ENCODE data around the gene RAB30. TPM values are rescaled to one million over a fixed set of nuclear protein-coding genes. Genes with fewer than 3 reads are reported as not detected.

The RAB30 gene
- total and polyA plus RNA-seq, 9 of the 15 experiments (the other 6 are each of a cell fraction or from before 2014, with no cell fraction given), result 0.29 to 1.3 (median 1.0) TPM

- ChIA-PET POLR2A (no interaction called here), CTCF (ENCODE audit: low intra/inter-chr PET ratio) (no interaction called here)
- DNase-seq (ENCODE audit: extremely low read depth in 1 of 4, low spot score in 3 of 4), result no peak
- Histone ChIP-seq H2AFZ (ENCODE audit: low read depth, low read length) (no peak overlapping the region), H3K9me1 (ENCODE audit: control insufficient read depth, insufficient read depth, low read length) (no peaks in the 10 kb centered on the region), H3K79me2 (ENCODE audit: control insufficient read depth, insufficient read depth, low read length) (no peaks in the 10 kb centered on the region), H3K4me3 (no peak overlapping the region), H3K4me2 (ENCODE audit: insufficient read depth, low read length) (no peak overlapping the region), H3K36me3 (ENCODE audit: control insufficient read depth, insufficient read depth, low read length) (no peaks in the 10 kb centered on the region), H3K4me1 (replicated peaks in 1 of 2; ENCODE audit: control insufficient read depth in 2 of 2, insufficient read depth in 2 of 2, low read length in 2 of 2) (no peaks in the 10 kb centered on the region), H3K27ac (ENCODE audit: extremely low read depth, low read depth, low read length) (no peak overlapping the region), H3K27me3 (ENCODE audit: control insufficient read depth in 2 of 2, insufficient read depth in 2 of 2, low read length in 2 of 2) (no peaks in the 10 kb centered on the region), H3K9ac (ENCODE audit: insufficient read depth in 1 of 2, low read depth in 2 of 2, low read length in 2 of 2) (no peak overlapping the region), H4K20me1 (replicated peaks; ENCODE audit: control insufficient read depth, insufficient read depth, low read length) (no peaks in the 10 kb centered on the region), H3K9me3 (replicated peaks; ENCODE audit: control insufficient read depth, insufficient read depth, low read depth, low read length) (no peaks in the 10 kb centered on the region)
- in situ Hi-C loops (cut with MboI) (no loop called here), intact Hi-C loops (cut with micrococcal nuclease) (no loop called here)
- no peak for ATAC-seq
- 9% methylated on average over 2 of the region's 2 CpGs for WGBS (ENCODE audit: insufficient coverage, low coverage, missing lambda C conversion rate)
- no TSS peak for BruUV-seq (replicated peaks)
- no peak for FAIRE-seq
- no peak for TF ChIP-seq TCF7L2 (IDR thresholded peaks at IDR 0.05; ENCODE audit: low read depth, low read length)
- TF ChIP-seq POLR2A (conservative IDR thresholded peaks at IDR 0.05), result no peak
- TF ChIP-seq, protein P1, sequence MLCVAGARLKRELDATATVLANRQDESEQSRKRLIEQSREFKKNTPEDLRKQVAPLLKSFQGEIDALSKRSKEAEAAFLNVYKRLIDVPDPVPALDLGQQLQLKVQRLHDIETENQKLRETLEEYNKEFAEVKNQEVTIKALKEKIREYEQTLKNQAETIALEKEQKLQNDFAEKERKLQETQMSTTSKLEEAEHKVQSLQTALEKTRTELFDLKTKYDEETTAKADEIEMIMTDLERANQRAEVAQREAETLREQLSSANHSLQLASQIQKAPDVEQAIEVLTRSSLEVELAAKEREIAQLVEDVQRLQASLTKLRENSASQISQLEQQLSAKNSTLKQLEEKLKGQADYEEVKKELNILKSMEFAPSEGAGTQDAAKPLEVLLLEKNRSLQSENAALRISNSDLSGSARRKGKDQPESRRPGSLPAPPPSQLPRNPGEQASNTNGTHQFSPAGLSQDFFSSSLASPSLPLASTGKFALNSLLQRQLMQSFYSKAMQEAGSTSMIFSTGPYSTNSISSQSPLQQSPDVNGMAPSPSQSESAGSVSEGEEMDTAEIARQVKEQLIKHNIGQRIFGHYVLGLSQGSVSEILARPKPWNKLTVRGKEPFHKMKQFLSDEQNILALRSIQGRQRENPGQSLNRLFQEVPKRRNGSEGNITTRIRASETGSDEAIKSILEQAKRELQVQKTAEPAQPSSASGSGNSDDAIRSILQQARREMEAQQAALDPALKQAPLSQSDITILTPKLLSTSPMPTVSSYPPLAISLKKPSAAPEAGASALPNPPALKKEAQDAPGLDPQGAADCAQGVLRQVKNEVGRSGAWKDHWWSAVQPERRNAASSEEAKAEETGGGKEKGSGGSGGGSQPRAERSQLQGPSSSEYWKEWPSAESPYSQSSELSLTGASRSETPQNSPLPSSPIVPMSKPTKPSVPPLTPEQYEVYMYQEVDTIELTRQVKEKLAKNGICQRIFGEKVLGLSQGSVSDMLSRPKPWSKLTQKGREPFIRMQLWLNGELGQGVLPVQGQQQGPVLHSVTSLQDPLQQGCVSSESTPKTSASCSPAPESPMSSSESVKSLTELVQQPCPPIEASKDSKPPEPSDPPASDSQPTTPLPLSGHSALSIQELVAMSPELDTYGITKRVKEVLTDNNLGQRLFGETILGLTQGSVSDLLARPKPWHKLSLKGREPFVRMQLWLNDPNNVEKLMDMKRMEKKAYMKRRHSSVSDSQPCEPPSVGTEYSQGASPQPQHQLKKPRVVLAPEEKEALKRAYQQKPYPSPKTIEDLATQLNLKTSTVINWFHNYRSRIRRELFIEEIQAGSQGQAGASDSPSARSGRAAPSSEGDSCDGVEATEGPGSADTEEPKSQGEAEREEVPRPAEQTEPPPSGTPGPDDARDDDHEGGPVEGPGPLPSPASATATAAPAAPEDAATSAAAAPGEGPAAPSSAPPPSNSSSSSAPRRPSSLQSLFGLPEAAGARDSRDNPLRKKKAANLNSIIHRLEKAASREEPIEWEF (CRISPR knock-in tag; IDR thresholded peaks at IDR 0.05), result no peak
- no peak for TF ChIP-seq SRSF1 (IDR thresholded peaks at IDR 0.05; ENCODE audit: low read depth, low read length)
- TF ChIP-seq CEBPB (tag; IDR thresholded peaks at IDR 0.05), result peak; percentile 44
- TF ChIP-seq PHTF2 (CRISPR knock-in tag; IDR thresholded peaks at IDR 0.05), result no peak
- TF ChIP-seq NONO (IDR thresholded peaks at IDR 0.05; ENCODE audit: low read depth in 2 of 2, low read length in 1 of 2), result no peak
- TF ChIP-seq ARNT (IDR thresholded peaks at IDR 0.05), result no peak
- TF ChIP-seq ZC3H11A (IDR thresholded peaks at IDR 0.05; ENCODE audit: low read depth, low read length), result no peak
- TF ChIP-seq MBD1 (CRISPR knock-in tag; IDR thresholded peaks at IDR 0.05), result no peak
- TF ChIP-seq NR2C2 (CRISPR knock-in tag; IDR thresholded peaks at IDR 0.05), result no peak
- no peak for TF ChIP-seq NR2C2 (tag; IDR thresholded peaks at IDR 0.05)
- TF ChIP-seq MAZ (CRISPR knock-in tag; conservative IDR thresholded peaks at IDR 0.05 in 1 of 2, IDR thresholded peaks at IDR 0.05 in 1 of 2), result no peak
- TF ChIP-seq GTF2B (IDR thresholded peaks at IDR 0.05; ENCODE audit: extremely low read depth, insufficient read length), result no peak
- TF ChIP-seq RBBP5 (IDR thresholded peaks at IDR 0.05; ENCODE audit: borderline replicate concordance, insufficient read depth, low read length, poor library complexity, severe bottlenecking), result no peak
- TF ChIP-seq ATF7 (IDR thresholded peaks at IDR 0.05), result no peak
These were observed 97.6 kb downstream of the RAB30 start for GRCh38 chr11:82974135-82974534.
